Transverse colon (tissue), 4 donors: ENCODE results near the gene UCK2. TPM values are rescaled to one million over a fixed set of nuclear protein-coding genes. Genes with fewer than 3 reads are reported as not detected.
A peak's percentile ranks its signal among the peaks of the same experiment; 100 is the strongest.

Experiments used
- DNase-seq: peaks from one replicate; pipeline ENCODE4 v3.0.0-alpha.2; 2019
- H3K27ac ChIP-seq, 4 donors: fragments of 200-600 bp; sonication (generic); 2 replicates each; pipeline ENCODE4 v1.5.1; 2016 to 2018; ENCODE audit warnings: inconsistent platforms in 4 of 4
- H3K27me3 ChIP-seq: fragments of 200-600 bp; sonication (generic); 2 replicates; pipeline ENCODE4 v1.5.1; 2017; ENCODE audit warnings: inconsistent platforms
- H3K36me3 ChIP-seq, 4 donors: fragments of 200-600 bp; sonication (generic); 2 replicates each; pipeline ENCODE4 v1.5.1; 2017 to 2019; ENCODE audit warnings: inconsistent platforms in 4 of 4
- H3K4me1 ChIP-seq, 4 donors: fragments of 200-600 bp; sonication (generic); 2 replicates each; pipeline ENCODE4 v1.5.1; 2017 to 2020; ENCODE audit warnings: inconsistent platforms in 4 of 4
- H3K4me3 ChIP-seq, 4 donors: fragments of 200-600 bp; sonication (generic); 1 replicate in 1 of 4; 2 replicates in 3 of 4; pipeline versions ENCODE4 v1.5.1 to v1.6.1; 2017 to 2019; ENCODE audit warnings: inconsistent platforms in 4 of 4
- H3K9me3 ChIP-seq, 2 donors: fragments of 200-600 bp; sonication (generic); 2 replicates each; pipeline ENCODE4 v1.5.1; 2017 to 2019; ENCODE audit warnings: inconsistent platforms in 2 of 2
- CTCF ChIP-seq, 5 experiments: fragments of 200-600 bp in 3 of 5; fragments of 450-650 bp in 2 of 5; sonication (generic) in 3 of 5; IDR thresholded peaks; 1 replicate in 2 of 5; 2 replicates in 3 of 5; pipeline ENCODE4 v1.5.1; 2016 to 2017; ENCODE audit warnings: antibody characterized with exemption in 5 of 5, inconsistent platforms in 3 of 5, mild to moderate bottlenecking in 2 of 5, moderate library complexity in 1 of 5
- EP300 ChIP-seq: sonication (generic); formaldehyde crosslinking; IDR thresholded peaks from one replicate; pipeline ENCODE4 v1.6.1; 2017; ENCODE audit warnings: antibody characterized with exemption, low read depth
- POLR2A ChIP-seq: fragments of 450-650 bp; IDR thresholded peaks from one replicate; pipeline ENCODE4 v1.6.1; 2016; ENCODE audit warnings: antibody characterized with exemption, mild to moderate bottlenecking, moderate library complexity
- POLR2AphosphoS5 ChIP-seq, 3 donors: sonication (generic); formaldehyde crosslinking; IDR thresholded peaks; one replicate each; pipeline ENCODE4 v1.6.1; 2016; ENCODE audit warnings: antibody characterized with exemption in 3 of 3
- WGBS, 2 donors: methylation state at CpG; one replicate each; pipeline ENCODE4 v1.1.5; 2018; ENCODE audit warnings: low coverage in 1 of 2; 5-methylcytosine and 5-hydroxymethylcytosine counted together
- in situ Hi-C, 4 donors: fragments of 200-750 bp; cut with MboI; loops; one replicate each; pipeline versions ENCODE4 v1.15.0 to v1.15.1; 2017; ENCODE audit warnings: low sequenced_read_pairs in 3 of 4, low pct_ligation_motif_present in 1 of 4, low pct_unique_long_range_greater_than_20kb in 1 of 4
- intact Hi-C: fragments of 100-400 bp; cut with DNase I; formaldehyde crosslinking; loops from one replicate; pipeline ENCODE4 v1.15.1; 2023; ENCODE audit warnings: low total_unique reads
- total RNA-seq, 4 donors: library from RNA; depleted of rRNA; stranded (reverse); fragments of >200 nt; gene quantifications; one replicate each; pipeline ENCODE4 v1.1.0, GENCODE V29; 2016

The UCK2 gene
- total RNA-seq, 4 donors from 2014 or later: 18.9 to 96.5 (median 69.7) TPM

DNA sequence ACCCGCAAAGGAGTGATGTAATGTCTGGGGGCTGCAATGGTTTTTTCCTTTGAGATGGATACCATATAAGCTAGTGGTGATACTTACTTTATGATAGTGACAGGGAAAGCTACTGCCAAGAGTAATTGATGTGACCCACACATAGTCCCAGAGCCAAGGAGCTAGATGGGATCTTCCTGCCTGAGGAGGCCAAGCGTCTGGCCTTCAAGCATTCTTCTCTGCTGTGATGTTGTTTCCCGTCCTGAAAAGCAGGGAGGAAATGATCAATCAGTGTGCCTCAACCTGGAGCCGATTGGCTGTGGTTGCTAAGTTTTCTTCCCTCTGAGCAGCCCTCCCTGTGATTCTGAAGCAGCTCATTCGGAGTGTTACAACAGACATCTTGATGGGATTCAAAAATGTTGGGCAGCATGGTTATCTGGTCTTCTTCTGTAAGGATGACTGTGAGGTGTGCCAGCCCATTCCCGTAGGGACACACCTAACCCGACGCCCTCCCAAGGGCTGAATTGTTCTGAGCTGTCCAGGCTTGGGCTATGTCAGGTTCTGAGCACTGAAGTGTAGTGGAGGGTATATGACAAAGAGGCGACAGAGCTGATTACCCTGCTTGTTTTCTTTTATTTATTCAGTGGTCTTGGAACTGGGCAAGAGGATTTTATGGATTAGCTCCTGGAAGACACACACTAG is 56.7 kb downstream of the UCK2 start:
- Histone ChIP-seq H3K4me3 (no peak overlapping the region), H3K36me3 (no peaks in the 10 kb centered on the region), H3K27me3 (no peaks in the 10 kb centered on the region), H3K4me1 (peaks cover 0 to 23% (median 16%) of the 10 kb centered on the region in 4 donors), H3K9me3 (no peaks in the 10 kb centered on the region), H3K27ac (peak overlapping the region in 1 of 4 donors; percentile 1)
- 66 to 76% methylated on average over 5 to 9 of the region's 9 CpGs for WGBS, 2 donors
- intact Hi-C loops (no loop called here), in situ Hi-C loops (no loop called here)
- TF ChIP-seq POLR2AphosphoS5 (IDR thresholded peaks at IDR 0.05) (no peak), EP300 (no peak), CTCF (IDR thresholded peaks at IDR 0.05) (no peak), POLR2A (no peak)
- DNase-seq: no peak

DNA sequence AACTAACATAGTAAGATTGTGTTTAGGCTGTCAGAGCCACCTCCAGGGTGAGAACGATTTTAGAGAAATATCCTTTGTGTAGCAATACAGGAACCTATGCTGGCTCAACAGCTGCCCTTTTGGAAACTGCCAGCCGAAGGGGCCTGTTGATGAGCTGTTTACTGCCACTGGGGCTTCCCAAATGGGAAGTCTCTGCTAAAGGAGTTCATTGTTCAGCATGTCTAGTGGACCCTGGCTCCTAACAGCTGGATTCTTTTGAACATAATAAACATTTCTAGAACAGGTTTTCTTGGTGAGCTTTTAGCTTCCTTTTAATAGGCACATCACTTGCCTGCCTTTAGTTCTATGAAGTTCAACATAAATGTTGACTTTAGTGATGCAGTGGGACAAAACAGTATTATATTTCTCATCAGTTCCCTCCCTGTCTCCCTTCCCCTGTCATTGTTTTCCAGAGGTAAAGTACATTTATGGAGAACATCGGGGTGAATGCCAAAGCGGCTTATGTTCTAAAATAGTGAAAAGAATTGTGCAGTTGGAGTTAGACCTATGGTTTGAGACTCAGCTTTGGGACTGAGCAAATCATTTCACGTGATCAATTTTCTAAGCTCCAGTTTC is 57.4 kb downstream of the UCK2 start:
- peak overlapping the region in 1 of 4 donors; percentile 1 for H3K27ac ChIP-seq
- 51 to 58% methylated on average over 3 to 5 of the region's 5 CpGs for WGBS, 2 donors
- peaks cover 0 to 23% (median 16%) of the 10 kb centered on the region in 4 donors for H3K4me1 ChIP-seq
- H3K9me3 ChIP-seq: no peaks in the 10 kb centered on the region
- TF ChIP-seq EP300: no peak
- no peak for TF ChIP-seq POLR2AphosphoS5 (IDR thresholded peaks at IDR 0.05)
- no peak for TF ChIP-seq POLR2A
- TF ChIP-seq CTCF (IDR thresholded peaks at IDR 0.05): no peak
- H3K4me3 ChIP-seq: no peak overlapping the region
- in situ Hi-C loops (no loop called here), intact Hi-C loops (no loop called here)
- no peaks in the 10 kb centered on the region for H3K27me3 ChIP-seq
- no peak for DNase-seq
- H3K36me3 ChIP-seq: no peaks in the 10 kb centered on the region

DNA sequence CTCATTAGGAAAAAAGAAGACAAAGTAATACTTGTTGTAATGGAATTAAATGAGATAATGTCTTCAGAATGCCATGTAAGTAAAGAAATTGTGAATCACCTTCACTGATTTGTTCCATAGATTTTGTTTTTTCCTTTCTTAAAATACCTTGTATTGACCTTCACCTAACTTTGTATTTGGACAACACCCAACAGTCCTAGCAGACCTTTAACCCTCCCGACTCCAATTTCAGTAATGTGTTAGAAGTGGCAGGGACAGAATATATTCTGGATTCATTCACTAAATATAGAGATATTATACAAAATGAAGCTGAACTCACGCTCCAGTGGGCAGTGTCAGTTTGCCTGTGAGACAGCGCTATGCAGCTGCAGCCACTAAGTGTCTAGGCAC is 57.9 kb downstream of the UCK2 start:
- intact Hi-C loops (no loop called here), in situ Hi-C loops (no loop called here)
- 70 to 90% methylated on average over 1 to 3 of the region's 3 CpGs for WGBS, 2 donors
- Histone ChIP-seq H3K27me3 (no peaks in the 10 kb centered on the region), H3K4me3 (no peak overlapping the region), H3K36me3 (no peaks in the 10 kb centered on the region), H3K4me1 (peaks cover 0 to 23% (median 16%) of the 10 kb centered on the region in 4 donors), H3K27ac (no peak overlapping the region), H3K9me3 (no peaks in the 10 kb centered on the region)
- no peak for DNase-seq
- TF ChIP-seq CTCF (IDR thresholded peaks at IDR 0.05) (no peak), EP300 (no peak), POLR2A (no peak), POLR2AphosphoS5 (IDR thresholded peaks at IDR 0.05) (no peak)

DNA sequence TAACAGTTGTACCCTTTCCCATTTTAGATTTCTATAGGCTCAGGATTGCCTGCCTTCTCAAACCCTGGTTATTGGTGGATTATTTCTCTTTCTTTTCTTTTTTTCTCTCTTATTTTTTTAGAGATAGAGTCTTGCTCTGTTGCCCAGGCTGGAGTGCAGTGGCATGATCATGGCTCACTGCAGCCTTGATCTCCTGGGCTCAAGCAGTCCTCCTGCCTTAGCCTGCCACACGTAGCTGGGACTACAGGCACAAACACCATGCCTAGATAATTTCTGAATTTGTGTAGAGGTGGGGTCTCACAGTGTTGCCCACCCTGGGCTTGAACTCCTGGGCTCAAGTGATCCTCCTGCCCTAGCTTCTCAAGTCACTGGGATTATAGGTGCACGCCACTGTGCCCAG is 58.8 kb downstream of the UCK2 start:
- Histone ChIP-seq H3K36me3 (no peaks in the 10 kb centered on the region), H3K27ac (no peak overlapping the region), H3K9me3 (no peaks in the 10 kb centered on the region), H3K4me3 (no peak overlapping the region), H3K4me1 (peaks cover 0 to 23% (median 16%) of the 10 kb centered on the region in 4 donors), H3K27me3 (no peaks in the 10 kb centered on the region)
- 86 to 97% methylated on average over 1 to 2 of the region's 2 CpGs for WGBS, 2 donors
- TF ChIP-seq CTCF (IDR thresholded peaks at IDR 0.05): no peak
- no peak for TF ChIP-seq POLR2AphosphoS5 (IDR thresholded peaks at IDR 0.05)
- TF ChIP-seq POLR2A: no peak
- no peak for TF ChIP-seq EP300
- intact Hi-C loops: no loop called here
- no peak for DNase-seq
- in situ Hi-C loops: no loop called here
